ENCODE measurements around the gene DEPP1. TPM values are rescaled to one million over a fixed set of nuclear protein-coding genes. Genes with fewer than 3 reads are reported as not detected.
A peak's percentile ranks its signal among the peaks of the same experiment; 100 is the strongest.

DEPP1 gene
- polyA plus RNA-seq, 5 donors: 16.0 to 66.4 (median 30.4) TPM

DNA sequence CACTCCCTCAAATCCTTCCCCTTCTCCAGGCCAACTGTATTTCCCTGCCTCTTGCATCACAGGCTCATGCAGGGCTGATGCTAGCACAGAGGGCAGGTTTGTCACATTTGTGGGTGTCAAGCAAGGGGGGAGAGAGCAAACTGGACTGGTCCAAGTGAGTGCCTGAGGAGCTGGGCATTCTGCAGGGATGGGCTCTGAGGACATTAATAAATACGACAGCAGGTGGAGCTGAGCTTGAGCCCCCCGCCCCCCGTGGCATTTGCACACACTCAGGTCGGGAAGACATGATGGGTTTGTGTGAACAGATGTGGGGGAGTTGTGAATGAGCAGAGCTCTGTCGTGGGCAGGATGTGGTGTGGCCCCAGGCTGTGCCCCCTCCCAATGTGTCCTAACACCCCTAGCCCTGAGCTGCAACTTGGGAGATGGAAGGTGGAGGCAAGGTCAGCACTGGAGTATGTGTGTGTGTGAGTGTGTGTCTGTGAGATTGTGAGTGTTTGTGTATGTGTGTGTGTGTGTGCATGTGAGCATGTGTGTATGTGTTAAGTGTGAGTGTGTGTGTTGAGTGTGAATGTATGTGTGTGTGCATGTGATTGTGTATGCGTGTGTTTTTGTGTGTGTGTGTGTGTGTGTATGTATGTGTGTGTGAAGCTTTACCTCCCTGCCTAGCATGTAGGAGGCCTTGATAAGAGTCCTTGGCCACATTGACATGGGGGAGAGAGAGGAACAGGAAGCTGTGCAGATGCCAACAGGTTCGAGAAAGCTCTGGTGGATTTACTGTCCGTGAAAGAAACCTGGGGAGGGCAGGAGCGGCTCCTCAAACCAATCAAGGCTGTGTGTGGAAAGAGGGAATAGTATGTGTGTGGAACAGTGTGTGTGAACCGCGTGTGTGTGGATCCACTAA, 9.9 kb downstream of the DEPP1 start:
- DNase-seq: no peak

DNA sequence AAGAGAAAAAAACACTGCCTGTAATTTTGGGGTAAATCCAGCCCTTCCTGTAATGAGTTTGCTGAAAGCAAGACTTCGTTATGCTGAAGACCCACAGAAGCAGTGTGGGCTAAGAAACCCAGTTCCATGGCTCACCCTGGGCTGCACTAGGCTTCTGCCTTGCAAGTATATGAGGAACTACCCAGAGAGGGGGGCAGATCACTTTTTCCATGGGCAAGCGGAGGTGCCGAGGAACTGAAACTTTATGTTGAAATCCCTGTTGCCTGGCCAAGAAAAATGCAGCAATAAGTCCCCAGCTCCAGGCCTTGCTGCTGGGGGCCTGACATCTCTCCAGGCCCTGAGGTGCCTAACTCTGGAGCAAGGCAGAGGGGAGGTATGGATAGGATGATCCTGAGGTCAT, 10.5 kb downstream of the DEPP1 start:
- no peak for DNase-seq

DNA sequence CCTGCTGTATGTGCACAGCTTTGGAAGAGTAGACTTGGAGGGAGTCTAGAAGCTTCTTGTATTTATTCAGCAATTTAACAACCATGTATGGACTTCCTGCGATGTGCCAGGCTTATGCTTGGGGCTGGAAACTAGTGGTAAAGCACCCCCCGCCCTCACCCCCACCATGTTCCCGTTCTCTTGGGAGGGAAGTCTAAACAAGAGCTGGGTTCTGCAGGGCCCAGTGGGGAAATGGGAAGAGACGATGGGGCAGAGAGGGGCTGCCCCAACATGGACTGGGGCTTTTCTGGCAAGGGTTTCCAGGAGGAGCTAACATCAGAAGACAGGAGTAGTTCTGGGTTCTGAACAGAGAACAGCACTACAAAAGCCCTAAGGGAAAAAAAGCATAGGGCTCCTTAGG, 11.0 kb downstream of the DEPP1 start:
- DNase-seq: no peak

DNA sequence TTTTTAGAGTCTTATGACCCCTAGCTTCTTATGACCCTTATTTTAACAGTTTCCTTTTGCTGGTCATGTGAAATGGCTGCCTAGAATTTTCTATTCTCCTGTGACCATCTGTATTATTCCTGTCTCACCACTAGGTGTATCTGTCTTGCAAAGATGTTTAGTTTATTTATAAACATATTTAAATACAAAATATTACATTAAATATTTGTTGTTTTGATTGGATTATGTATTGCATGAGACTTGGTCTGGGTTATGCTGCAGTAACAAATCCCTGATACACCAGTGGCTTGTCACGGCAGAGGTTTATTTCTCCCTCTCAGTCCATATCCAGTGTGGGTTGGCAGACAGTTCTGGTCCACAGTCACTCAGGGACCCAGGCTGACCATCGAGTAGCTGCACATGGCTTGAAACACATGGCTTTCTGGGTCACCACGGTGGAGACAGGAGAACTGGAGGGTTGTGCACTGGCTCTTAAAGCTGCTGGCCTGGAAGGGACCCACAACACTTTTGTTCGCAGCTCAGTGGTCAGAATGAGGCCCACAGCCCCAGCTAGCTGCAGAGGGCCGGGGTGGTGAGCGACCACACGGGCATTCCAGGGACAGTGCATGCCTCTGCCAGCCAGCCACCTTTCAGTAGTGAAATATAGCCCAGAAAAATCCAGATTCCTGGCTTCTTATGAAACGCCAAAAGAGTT, 11.6 kb downstream of the DEPP1 start:
- no peak for DNase-seq

DNA sequence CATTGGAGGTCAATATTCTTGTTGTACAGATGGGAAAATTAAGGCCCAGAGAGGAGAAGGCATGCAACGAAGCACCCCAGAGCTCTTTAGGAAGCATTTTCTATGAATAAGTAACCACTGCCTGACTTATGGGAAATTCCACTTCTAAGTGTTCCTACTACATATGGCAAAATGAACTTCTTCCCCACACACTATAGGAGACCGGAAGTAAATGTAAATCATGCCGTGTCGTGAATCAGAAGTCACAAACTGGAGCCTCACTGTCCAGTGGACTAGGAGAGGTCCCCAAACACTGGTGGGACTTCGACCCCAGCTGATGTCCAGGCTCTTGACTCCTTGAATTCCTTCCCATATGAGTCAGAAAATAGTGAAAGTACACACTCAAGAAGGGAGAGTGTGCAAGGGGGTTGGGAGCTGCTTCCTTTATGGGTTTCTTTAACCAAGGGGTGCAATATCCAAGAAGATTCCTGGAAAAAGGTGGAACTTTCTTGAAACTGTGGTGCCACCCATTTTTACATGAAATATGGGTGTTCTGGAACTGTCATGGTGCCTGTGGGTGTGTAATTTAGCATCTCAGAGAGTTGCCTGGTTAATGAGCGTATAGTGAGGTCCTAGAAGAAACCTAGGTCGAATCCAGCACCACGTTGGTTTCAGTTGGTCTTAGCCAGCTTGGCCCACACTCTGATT, 12.3 kb downstream of the DEPP1 start:
- DNase-seq: no peak

DNA sequence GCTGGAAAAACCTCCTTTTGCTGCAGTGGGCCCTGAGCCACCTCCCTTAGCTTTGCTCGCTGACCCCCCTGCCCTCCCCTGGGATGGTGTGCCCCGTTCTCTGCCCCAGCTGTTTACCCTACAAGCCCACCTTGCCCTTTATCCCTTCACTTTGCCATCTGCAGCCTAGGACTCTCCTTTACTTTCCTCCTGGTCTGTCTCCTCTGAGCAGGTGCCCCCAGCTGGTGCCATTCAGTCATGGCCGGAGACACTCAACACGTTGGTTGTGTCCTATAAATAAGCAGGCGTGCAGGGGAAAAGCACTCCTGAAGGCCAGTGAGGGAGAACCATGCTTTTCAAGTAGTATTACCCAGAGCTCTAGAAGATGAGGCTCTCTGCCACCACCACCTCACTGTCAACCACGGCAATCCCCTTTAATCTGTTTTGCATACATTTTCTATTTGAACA, 12.9 kb downstream of the DEPP1 start:
- no peak for DNase-seq

DNA sequence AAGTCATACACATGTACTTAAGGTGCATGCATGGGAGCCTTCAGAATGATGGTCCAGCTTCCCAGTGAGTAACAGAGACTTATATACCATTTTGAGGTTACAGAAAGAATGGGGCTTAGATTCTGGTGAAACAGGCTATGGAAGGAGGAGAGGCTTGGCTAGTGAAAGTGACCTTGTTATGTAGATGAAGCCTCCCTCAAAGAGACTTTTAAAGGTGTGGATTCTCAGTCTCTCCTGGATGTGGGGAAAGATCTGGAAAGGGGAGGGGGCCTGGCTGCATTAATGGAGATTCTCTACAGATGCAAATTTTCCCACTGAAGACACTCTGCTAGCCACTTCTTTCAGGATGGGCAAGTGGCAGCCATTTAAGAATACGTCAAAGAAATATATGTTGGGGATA, 13.5 kb downstream of the DEPP1 start:
- no peak for DNase-seq

DNA sequence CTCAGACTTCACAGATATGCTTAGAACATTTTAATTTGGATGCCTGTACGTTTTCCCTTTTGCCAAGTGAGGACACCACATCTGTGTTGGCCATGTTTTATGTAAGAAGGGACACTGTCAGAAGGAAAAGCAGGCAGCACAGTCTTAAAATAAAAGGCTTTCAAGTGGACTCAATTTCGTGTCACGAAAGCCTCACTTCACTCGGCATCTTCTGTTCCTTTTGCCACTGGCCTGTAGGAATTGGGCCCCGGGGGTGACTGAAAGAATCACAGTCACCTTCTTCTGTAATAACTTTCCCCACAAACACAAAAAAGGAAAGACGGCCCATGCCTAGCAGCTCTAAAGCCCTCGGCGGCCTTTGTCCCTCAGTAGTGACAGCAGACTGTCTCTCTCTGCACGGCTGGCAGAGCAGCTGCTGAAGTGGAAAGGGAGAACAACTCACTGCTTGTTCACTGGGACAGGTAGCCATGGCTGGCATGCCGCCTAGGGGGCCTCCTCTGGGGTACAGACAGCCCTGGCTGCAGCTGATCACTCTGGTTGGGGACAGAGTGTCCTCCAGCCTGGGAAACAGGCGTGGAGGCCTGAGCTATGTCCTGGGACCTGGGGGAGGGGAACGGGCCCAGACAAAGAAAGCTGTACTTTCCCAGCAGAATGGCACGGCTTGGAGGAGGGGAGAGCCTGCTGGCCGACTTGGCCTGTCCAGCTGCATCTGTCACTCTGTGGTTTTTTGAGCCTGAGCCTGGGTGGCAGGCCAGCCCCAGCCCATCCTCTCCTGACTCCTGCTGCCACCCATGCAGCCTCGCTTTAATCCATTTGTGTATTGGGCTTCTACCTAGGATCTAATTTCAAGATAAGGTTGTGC, 14.6 kb downstream of the DEPP1 start:
- DNase-seq: no peak

DNA sequence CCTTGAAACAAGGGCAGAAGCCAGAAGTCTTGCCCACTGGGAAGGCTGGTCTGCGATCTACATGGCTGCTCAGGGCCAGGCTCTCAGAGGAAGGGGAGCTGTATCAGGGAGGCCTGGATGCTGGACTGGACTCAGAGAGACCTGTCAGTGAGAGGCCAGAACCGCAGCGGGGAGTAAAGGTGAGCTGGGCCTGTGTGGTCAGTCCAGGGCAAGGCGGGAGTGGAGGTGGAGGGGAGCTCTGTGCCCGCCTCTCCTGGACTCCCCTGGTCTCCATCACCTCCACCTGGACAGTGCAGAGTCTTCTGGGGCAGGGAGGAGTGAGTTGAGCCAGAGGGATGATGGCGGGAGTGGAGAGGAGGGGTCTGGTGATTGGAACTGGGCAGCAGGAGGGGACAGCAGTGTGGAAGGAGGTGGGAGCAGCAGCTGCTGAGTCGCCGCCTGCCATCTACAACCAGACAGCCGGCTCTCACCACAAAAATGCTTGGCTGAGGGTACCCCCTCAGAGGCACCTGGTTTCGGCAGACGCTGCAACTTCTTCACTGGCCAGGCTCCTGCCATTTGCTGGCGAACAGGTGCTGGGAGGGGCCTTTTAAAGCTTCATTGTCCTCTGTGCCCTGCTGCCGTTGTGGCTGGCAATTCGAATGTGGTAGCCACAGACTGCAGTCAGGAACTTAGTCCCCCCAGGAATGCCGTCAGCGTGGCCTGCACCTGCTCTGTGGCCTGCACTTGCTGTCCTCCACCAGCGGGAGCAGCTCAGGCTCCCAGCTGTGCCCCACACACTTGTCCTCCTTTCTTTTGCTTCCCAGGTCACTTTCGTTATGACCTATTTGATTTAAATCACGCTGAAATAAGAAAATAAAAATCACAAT, 15.5 kb downstream of the DEPP1 start:
- no peak for DNase-seq

DNA sequence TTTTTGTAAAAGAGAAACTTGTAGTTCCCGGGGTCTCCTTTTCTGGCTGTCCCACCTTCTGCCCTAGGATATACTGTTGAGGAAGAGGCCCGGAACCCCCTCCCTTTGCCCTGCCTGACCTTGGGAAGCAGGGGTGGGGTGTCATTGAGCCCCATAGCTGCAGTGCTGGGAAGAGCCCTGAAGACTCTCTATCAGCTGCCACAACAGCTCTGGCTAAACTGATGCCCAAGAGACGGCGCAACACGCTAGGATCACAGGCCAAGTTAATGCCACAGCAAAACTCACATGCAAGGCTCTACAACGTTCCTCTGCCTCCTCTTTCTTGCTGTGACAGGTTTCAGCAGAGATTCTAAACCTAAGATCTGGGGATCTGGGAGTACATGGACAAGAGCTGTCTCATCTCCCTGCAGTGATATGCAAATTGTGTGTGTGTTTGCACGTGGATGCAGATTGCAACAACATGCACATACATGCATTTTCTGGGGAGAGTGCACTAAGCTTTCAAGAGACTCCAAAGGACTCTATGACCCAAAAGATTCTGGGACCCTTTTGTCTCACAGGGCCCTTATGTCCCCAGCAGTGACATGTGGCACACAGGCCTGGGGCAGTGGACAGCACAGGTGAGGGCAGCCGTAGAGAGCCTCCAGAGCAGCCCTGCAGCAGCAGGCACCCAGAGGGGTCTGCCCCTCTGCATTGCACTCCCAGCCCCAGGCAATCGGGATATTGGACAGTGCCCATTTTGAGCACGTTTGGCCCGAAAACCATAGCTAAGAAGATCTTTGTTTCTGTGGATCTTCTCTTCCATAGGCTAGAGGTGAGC, 16.5 kb downstream of the DEPP1 start:
- no peak for DNase-seq

DNA sequence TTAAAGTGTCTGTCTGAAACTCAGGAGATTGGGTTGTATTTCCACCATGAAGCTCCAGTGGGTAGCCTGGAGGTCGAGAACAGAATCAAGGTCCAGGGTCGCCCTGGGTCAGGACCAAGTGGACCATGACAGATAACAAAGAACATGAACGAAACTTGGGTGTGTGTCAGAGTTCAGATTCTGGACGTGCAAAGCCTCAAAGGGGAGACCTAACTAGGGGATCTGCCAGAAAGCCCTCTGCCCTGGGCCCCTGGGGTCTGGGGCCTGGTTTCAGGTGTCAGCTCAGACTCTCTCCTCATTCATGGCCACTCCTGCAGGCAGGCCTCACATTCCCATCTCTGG, 17.4 kb downstream of the DEPP1 start:
- no peak for DNase-seq

DNA sequence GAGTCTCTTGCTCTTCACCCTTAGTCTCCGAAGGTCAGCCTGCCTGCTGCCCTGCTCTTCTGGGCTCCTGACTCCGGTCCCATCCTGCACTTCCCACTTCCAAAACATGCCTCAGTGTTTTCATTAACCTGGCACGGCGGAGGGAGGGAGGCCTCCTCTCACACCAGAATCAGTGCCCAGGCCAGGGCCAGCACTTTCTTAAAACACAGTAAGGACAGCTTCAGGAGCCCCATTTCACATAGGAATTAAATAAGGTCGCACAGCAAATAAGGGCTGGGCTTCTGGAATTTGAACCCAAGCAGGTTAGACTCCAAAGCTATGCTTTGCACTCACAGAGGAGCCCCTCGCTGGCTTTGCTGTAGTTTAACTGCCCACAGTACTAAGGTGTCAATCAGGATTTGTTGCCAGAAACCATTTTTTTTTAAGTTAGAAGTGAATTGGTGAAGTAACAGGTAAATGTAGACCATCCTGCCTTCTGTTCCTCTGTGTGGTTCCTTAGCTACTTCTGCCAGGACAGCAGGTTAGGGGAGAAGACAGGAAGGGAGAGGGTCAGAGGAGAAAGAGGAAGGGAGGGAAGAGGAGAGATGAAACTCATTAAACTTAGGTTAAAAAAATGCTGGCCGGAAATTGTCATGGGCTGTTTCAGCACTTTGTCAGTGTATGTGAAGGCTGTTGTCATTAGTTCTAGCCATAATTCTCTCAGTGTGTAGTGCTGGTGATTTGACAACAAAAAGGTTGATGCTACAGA, 18.0 kb downstream of the DEPP1 start:
- DNase-seq: no peak

DNA sequence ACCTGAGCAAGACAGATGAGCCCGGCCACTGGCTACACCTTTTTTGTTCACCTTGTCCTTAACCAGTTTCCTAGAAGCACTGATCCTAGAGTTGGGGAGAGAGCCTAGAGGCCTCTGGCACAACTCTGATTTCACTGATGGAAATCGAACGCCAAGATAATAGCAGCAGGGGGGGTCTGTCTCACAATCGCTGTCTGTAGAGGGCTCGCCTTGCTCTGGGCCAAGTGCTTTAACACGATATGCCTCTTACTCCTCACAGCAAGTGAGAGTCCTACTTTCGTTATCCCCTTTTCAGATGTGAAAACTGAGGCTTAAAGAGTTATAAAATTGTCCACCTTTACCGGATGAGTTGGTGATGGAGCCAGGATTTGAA, 18.5 kb downstream of the DEPP1 start:
- no peak for DNase-seq

DNA sequence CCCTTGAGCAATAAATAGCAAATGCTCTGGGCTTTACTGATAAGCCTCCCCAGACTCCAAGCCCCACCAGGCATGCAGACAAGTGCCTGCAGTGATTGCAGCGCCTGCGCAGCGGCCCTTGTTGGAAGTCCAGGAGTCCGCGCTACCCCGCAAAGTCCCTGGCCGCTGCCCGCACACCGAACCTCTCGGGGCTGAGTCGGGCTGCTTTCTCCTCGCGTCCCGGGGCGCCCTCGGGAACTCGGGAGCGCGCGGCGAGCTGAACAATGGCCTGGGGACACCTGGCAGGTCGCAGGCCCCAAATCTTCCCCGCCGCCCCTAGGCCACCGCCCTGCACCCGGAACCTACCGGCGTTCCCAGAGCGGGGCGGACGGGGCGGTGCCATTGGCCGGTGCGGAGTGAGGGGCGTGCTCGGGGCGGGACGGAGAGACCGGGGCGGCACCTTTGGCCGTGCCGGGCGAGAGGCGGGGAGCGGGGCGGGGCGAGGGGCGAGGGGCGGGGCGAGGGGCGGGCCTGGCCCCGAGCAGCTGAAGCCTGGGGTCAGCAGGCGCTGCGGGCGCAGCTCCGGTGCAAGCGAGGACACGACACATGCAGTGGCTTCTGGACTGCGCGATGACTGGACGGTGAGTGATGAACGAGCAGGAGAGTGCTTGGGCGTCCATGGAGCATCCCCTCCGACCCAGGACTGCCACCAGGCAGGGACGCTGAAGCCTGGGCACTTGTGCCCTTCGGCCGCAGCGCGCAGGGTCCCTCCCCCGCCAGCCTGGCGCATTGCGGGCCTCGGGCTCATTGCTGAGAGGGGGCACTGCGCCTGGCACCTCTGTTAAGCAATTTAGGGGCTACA, 19.1 kb downstream of the DEPP1 start, which contains the start of gene RASSF4:
TSS of gene RASSF4 (plus strand) at position 556 of the 841 bp plus-strand sequence. CDS start 10,401 bp downstream, outside the sequence.
- peak; percentile 74 to 81 for DNase-seq

DNA sequence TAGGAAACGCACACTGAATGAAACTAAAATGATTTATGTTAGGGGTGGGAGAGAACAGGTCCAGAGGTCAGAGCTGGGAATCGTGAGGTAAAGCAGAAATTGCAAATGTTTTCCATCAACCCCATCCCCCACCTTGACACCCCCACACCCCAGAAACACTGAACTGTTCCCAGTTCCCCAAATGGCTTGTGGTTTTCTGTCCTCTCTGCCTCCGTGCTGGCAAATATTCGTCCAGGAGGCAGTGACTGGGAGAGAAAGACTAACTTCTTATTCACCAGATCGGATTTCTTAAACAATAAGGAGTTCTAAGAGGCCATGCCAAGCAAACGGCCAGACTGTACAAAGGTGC, 19.7 kb downstream of the DEPP1 start:
- no peak for DNase-seq

DNA sequence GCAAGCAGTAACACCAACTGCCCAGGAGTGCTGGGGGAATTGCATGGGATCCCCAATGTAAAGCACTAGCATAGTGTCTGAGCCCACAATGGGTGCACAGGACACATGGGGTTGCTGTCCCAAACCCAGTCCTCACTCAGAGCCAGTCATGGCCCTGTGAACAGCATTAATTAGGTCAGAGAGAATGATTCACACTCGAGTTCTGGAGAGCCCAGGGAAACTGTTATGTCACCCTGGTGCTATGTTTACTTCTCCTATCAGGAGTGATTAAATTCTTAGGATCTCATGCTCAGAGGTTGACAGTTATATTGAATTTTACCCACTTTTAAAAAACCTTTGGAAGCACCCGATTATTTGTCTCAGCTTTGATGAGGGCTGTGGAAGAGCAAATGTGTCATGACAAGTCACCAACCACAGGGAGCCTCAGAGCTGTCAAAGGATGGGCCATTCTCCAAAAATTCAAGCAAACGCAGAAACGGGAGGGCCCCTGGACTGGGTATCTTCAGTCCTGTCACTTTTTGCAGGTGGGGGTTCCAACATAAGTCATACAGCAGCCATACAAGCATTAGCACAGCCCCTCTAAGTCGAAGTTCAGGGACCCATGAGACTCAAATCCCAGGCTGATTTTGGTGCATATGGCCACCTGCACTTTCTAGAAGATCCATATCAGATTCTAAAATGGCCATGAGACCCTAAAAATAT, 20.3 kb downstream of the DEPP1 start:
- DNase-seq: no peak

Measured in right lung (tissue), 5 donors.